HepG2 (cell line): ENCODE results near the gene MYH7. TPM values are rescaled to one million over a fixed set of nuclear protein-coding genes. Genes with fewer than 3 reads are reported as not detected.

Source experiments
- ATAC-seq: fragments of 200-7000 bp; cut with Tn5 transposase; 3 replicates; pipeline ENCODE4 v1.9.1; 2020; ENCODE audit warnings: mild to moderate bottlenecking, moderate library complexity
- BruUV-seq: library from RNA; stranded (reverse); fragments of 400-500 nt; replicated peaks from 2 replicates; lab custom pipeline; 2021; lab: Mats Ljungman, UMichigan
- CTCF ChIA-PET: fragments of 300-600 bp; formaldehyde crosslinking; extraction: SDS; loops from one replicate; lab custom pipeline; 2021; ENCODE audit warnings: low total read pairs, inconsistent platforms, low intra/inter-chr PET ratio; lab: Yijun Ruan, JAX
- POLR2A ChIA-PET: fragments of 350-600 bp; sonication (Branson Sonifier 250); formaldehyde crosslinking; loops from one replicate; lab custom pipeline; 2020; ENCODE audit warnings: antibody characterized with exemption, inconsistent platforms; lab: Yijun Ruan, JAX
- DNase-seq: peaks from one replicate; pipeline ENCODE4 v3.0.0-alpha.2; 2015; ENCODE audit warnings: low spot score
- FAIRE-seq: peaks from 3 replicates; lab custom pipeline; 2011; peaks lifted over from hg19 to GRCh38; lab: Jason Lieb, UNC
- H2AFZ ChIP-seq: one replicate; pipeline ENCODE4 v1.6.1; 2011; ENCODE audit warnings: low read length, inconsistent platforms
- H3K27ac ChIP-seq: fragments of 300-600 bp; 3 replicates; pipeline ENCODE4 v1.8.0; 2011; ENCODE audit warnings: mixed run types, mild to moderate bottlenecking, mixed read lengths, low read length, inconsistent platforms; ENCODE audit not compliant: insufficient read depth; ENCODE audit errors: extremely low read length
- H3K27me3 ChIP-seq, 2 experiments: fragments of 200-600 bp in 1 of 2; 2 replicates in 1 of 2; 3 replicates in 1 of 2; pipeline versions ENCODE4 v1.6.0 to v1.8.0; 2011; ENCODE audit warnings: low read length in 2 of 2, mild to moderate bottlenecking in 2 of 2, moderate library complexity in 2 of 2, inconsistent platforms in 1 of 2; ENCODE audit not compliant: insufficient read depth in 2 of 2, control insufficient read depth in 1 of 2
- H3K36me3 ChIP-seq, 2 experiments: fragments of 200-600 bp in 1 of 2; replicated peaks in 1 of 2; 2 replicates in 1 of 2; 3 replicates in 1 of 2; pipeline versions ENCODE4 v1.5.1 to v1.8.0; 2011; ENCODE audit warnings: low read length in 2 of 2, inconsistent platforms in 1 of 2; ENCODE audit not compliant: insufficient read depth in 2 of 2, control insufficient read depth in 1 of 2
- H3K4me1 ChIP-seq: 2 replicates; pipeline ENCODE4 v1.5.1; 2012; ENCODE audit warnings: low read length, inconsistent platforms; ENCODE audit not compliant: insufficient read depth
- H3K4me2 ChIP-seq: 2 replicates; pipeline ENCODE4 v1.6.0; 2011; ENCODE audit warnings: low read depth, low read length, inconsistent platforms
- H3K4me3 ChIP-seq, 3 experiments: fragments of 200-600 bp in 1 of 3; sonication (generic), shearing (Covaris generic) in 1 of 3; replicated peaks in 1 of 3; 2 replicates each; pipeline ENCODE4 v1.5.1; 2011 to 2016; ENCODE audit warnings: low read length in 3 of 3, inconsistent platforms in 2 of 3, low read depth in 2 of 3, mild to moderate bottlenecking in 2 of 3, control low read depth in 1 of 3, mixed read lengths in 1 of 3; ENCODE audit not compliant: insufficient read depth in 1 of 3
- H3K79me2 ChIP-seq: one replicate; pipeline ENCODE4 v1.6.1; 2011; ENCODE audit warnings: low read length, inconsistent platforms; ENCODE audit not compliant: insufficient read depth
- H3K9ac ChIP-seq: 2 replicates; pipeline ENCODE4 v1.6.0; 2011; ENCODE audit warnings: mild to moderate bottlenecking, low read depth, low read length, inconsistent platforms; ENCODE audit not compliant: insufficient read depth
- H3K9me3 ChIP-seq: 2 replicates; pipeline ENCODE4 v1.5.1; 2012; ENCODE audit warnings: mild to moderate bottlenecking, low read length
- H4K20me1 ChIP-seq: 2 replicates; pipeline ENCODE4 v1.6.0; 2011; ENCODE audit warnings: inconsistent platforms, mild to moderate bottlenecking, low read length, moderate library complexity; ENCODE audit not compliant: insufficient read depth
- CREB1 ChIP-seq, 2 experiments: fragments of 450-650 bp in 1 of 2; IDR thresholded peaks; 2 replicates each; pipeline ENCODE4 v1.6.1; 2016 to 2017; ENCODE audit warnings: control low read depth in 1 of 2, mild to moderate bottlenecking in 1 of 2, missing compliant biosample characterization in 1 of 2, missing genetic modification characterization in 1 of 2
- FUBP1 ChIP-seq: sonication (generic); formaldehyde crosslinking; IDR thresholded peaks from 2 replicates; pipeline ENCODE4 v1.5.1; 2020; ENCODE audit warnings: missing genetic modification reagents, mild to moderate bottlenecking, borderline replicate concordance
- ZNF574 ChIP-seq: sonication (generic); formaldehyde crosslinking; IDR thresholded peaks from 2 replicates; pipeline ENCODE4 v1.4.0; 2020; ENCODE audit warnings: missing genetic modification reagents
- ZNF691 ChIP-seq: sonication (generic); formaldehyde crosslinking; IDR thresholded peaks from 2 replicates; pipeline ENCODE4 v1.4.0; 2020; ENCODE audit warnings: missing genetic modification reagents, low read depth, mild to moderate bottlenecking, borderline replicate concordance
- in situ Hi-C: cut with HindIII; loops from 2 replicates; pipeline ENCODE4 v1.10.0; 2017; ENCODE audit warnings: low pct_unique_long_range_greater_than_20kb; ENCODE audit not compliant: extremely low pct_ligation_motif_present
- intact Hi-C: fragments of 100-400 bp; cut with micrococcal nuclease; formaldehyde crosslinking; loops from one replicate; pipeline ENCODE4 v1.10.0; 2022; ENCODE audit not compliant: unreplicated experiment
- polyA plus RNA-seq, 8 experiments: library from polyadenylated mRNA; depleted of rRNA in 3 of 8; stranded (reverse) in 7 of 8; unstranded in 1 of 8; fragments of >200 nt; fragmentation: Illumina TruSeq in 4 of 8; extraction: Trizol in 4 of 8; gene quantifications; 2 replicates each; pipeline versions ENCODE4 v1.2.1 to v1.2.3, GENCODE V29; 2011 to 2016; ENCODE audit warnings: low read depth in 4 of 8, missing spikeins in 1 of 8, mixed read lengths in 1 of 8; ENCODE audit not compliant: insufficient read depth in 1 of 8
- total RNA-seq, 5 experiments: library from RNA; depleted of rRNA; stranded (reverse); fragments of >200 nt; fragmentation: Illumina TruSeq; extraction: Trizol; gene quantifications; 2 replicates each; pipeline ENCODE4 v1.2.3, GENCODE V29; 2016; ENCODE audit warnings: low read depth in 1 of 5

MYH7 gene
- total and polyA plus RNA-seq, 2 of the 13 experiments (the other 11 are each of a cell fraction or from before 2014, with no cell fraction given) = 0.04 TPM; not detected in 1

GRCh38 chr14:23460960-23461359, 25.5 kb upstream of the MYH7 start:
- no peak for TF ChIP-seq ZNF574 (CRISPR knock-in tag)
- TF ChIP-seq ZNF691 (CRISPR knock-in tag) = no peak
- TF ChIP-seq FUBP1 (CRISPR knock-in tag) = no peak
- TF ChIP-seq CREB1 (IDR thresholded peaks at IDR 0.05) = peak; percentile 59
- TF ChIP-seq CREB1 (CRISPR knock-in tag; IDR thresholded peaks at IDR 0.05) = no peak
- H3K79me2 ChIP-seq = no peaks in the 10 kb centered on the region
- H2AFZ ChIP-seq = no peak overlapping the region
- H3K4me2 ChIP-seq = no peak overlapping the region
- ATAC-seq (0 out of 3 replicates have a peak, but pooled peaks have one; percentile 25), FAIRE-seq (no peak), DNase-seq (peak; percentile 44)
- CTCF ChIA-PET = no interaction called here
- H3K9me3 ChIP-seq = no peaks in the 10 kb centered on the region
- intact Hi-C loops (no loop called here), in situ Hi-C loops (no loop called here)
- H3K36me3 ChIP-seq = no peaks in the 10 kb centered on the region
- H3K27ac ChIP-seq = no peak overlapping the region
- BruUV-seq = no TSS peak
- H3K4me1 ChIP-seq = peaks cover 14% of the 10 kb centered on the region
- no peaks in the 10 kb centered on the region for H3K27me3 ChIP-seq
- POLR2A ChIA-PET = no interaction called here
- no peak overlapping the region for H3K4me3 ChIP-seq
- no peak overlapping the region for H3K9ac ChIP-seq
- H4K20me1 ChIP-seq = no peaks in the 10 kb centered on the region
